Nephron (organoid): ENCODE results near the gene EPS8L2.

Source experiments
- H3K27ac Mint-ChIP-seq, 3 experiments: 2 replicates each; pipeline ENCODE4 v1.8.0; 2020; ENCODE audit warnings: mixed read lengths in 3 of 3, mild to moderate bottlenecking in 2 of 3, moderate library complexity in 1 of 3
- H3K27me3 Mint-ChIP-seq: 2 replicates; pipeline ENCODE4 v1.8.0; 2021; ENCODE audit warnings: low read depth, mild to moderate bottlenecking, moderate library complexity, mixed read lengths
- H3K36me3 Mint-ChIP-seq: 2 replicates; pipeline ENCODE4 v1.8.0; 2020; ENCODE audit warnings: low read depth, mixed read lengths
- H3K4me1 Mint-ChIP-seq: 2 replicates; pipeline ENCODE4 v1.8.0; 2020; ENCODE audit warnings: mixed read lengths
- H3K4me3 Mint-ChIP-seq, 3 experiments: 2 replicates each; pipeline ENCODE4 v1.8.0; 2020; ENCODE audit warnings: mild to moderate bottlenecking in 3 of 3, mixed read lengths in 3 of 3, moderate library complexity in 2 of 3
- H3K9me3 Mint-ChIP-seq: 2 replicates; pipeline ENCODE4 v1.8.0; 2020; ENCODE audit warnings: mixed read lengths
- CTCF ChIP-seq, 3 experiments: fragments of 200-600 bp; sonication (generic); IDR thresholded peaks; one replicate each; pipeline ENCODE4 v1.5.0; 2021; ENCODE audit warnings: antibody characterized with exemption in 3 of 3; ENCODE audit not compliant: unreplicated experiment in 3 of 3

The EPS8L2 gene

GRCh38 chr11:673866-674265, 32.2 kb upstream of the EPS8L2 start:
- Mint-ChIP-seq H3K4me1 (no peaks in the 10 kb centered on the region), H3K4me3 (no peak overlapping the region), H3K27me3 (no peaks in the 10 kb centered on the region), H3K27ac (no peak overlapping the region), H3K9me3 (no peaks in the 10 kb centered on the region), H3K36me3 (peaks cover 30% of the 10 kb centered on the region)
- no peak for TF ChIP-seq CTCF (IDR thresholded peaks at IDR 0.05; ENCODE audit: unreplicated experiment in 3 of 3)

DNA sequence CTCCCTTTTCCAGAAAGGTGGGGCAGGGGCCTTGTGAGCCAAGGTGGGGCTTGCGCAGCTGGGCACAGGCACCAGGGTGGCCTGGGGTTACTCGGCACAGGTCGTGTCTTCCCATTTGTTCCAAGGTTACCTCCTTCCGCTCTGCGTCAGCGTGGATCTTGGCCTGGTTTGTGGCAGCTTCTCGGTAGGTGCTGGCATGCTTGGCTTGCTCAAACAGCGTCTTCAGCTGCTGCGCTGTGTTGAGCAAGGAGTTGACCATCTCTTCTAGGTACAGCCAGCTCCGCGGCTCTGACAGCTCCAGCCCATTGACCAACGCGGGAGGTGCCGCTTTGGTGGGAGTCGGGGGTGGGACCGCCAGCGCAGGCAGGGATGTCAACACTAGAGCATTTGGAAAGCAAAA, 31.6 kb upstream of the EPS8L2 start:
- TF ChIP-seq CTCF (IDR thresholded peaks at IDR 0.05; ENCODE audit: unreplicated experiment in 3 of 3) = no peak
- no peak overlapping the region for H3K4me3 Mint-ChIP-seq

DNA sequence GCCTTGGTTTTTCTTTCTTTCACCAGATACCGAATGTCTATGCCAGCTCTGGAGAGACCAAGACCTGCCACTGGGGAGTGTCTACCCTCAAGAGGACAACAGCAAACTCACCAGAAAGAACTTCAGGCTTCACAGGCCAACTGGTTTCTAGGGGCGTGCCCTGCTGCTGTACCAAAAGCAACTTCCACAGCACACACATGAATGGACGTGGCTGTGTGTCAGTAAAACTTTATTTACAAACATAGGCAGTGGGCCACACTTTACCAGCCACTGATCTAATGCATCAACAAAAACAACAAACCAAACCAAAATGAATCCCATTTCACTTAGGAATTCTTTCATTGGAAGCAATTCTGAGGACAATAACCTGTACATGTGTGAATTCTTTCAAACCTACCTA, 27.7 kb upstream of the EPS8L2 start:
- Mint-ChIP-seq H3K4me3 (no peak overlapping the region), H3K4me1 (no peaks in the 10 kb centered on the region), H3K36me3 (peaks cover 56% of the 10 kb centered on the region), H3K9me3 (no peaks in the 10 kb centered on the region), H3K27ac (no peak overlapping the region), H3K27me3 (no peaks in the 10 kb centered on the region)
- TF ChIP-seq CTCF (IDR thresholded peaks at IDR 0.05; ENCODE audit: unreplicated experiment in 3 of 3) = no peak

More for the DNA sequence above, 31.6 kb upstream of the EPS8L2 start:
- Mint-ChIP-seq H3K4me1 (no peaks in the 10 kb centered on the region), H3K27me3 (no peaks in the 10 kb centered on the region), H3K9me3 (no peaks in the 10 kb centered on the region), H3K36me3 (peaks cover 32% of the 10 kb centered on the region), H3K27ac (no peak overlapping the region)

GRCh38 chr11:679271-680207, 26.5 kb upstream of the EPS8L2 start:
- H3K4me3 Mint-ChIP-seq = no peak overlapping the region
- H3K27ac Mint-ChIP-seq = no peak overlapping the region
- H3K27me3 Mint-ChIP-seq = no peaks in the 10 kb centered on the region
- H3K9me3 Mint-ChIP-seq = no peaks in the 10 kb centered on the region
- no peak for TF ChIP-seq CTCF (IDR thresholded peaks at IDR 0.05; ENCODE audit: unreplicated experiment in 3 of 3)
- H3K4me1 Mint-ChIP-seq = no peaks in the 10 kb centered on the region
- H3K36me3 Mint-ChIP-seq = peaks cover 58% of the 10 kb centered on the region

DNA sequence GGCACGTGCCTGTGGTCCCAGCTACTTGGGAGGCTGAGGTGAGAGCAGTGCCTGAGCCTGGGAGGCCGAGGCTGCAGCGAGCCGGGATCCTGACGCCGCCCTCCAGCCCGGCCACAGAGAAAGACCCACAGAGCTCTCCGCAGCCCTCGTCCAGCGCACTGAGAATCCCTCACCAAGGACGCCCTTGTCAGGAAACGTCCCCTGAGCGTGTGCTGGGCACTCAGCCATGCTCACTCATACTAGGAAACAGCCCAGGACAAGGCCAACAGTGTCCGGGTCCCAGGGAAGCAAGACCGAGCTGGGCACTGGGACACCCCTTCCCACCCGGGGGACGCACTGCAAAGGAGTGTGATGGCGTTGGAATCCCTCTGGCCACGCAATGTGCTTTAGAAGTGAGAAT, 25.6 kb upstream of the EPS8L2 start:
- H3K4me3 Mint-ChIP-seq = no peak overlapping the region
- no peak overlapping the region for H3K27ac Mint-ChIP-seq
- H3K4me1 Mint-ChIP-seq = no peaks in the 10 kb centered on the region
- H3K27me3 Mint-ChIP-seq = no peaks in the 10 kb centered on the region
- H3K9me3 Mint-ChIP-seq = no peaks in the 10 kb centered on the region
- no peak for TF ChIP-seq CTCF (IDR thresholded peaks at IDR 0.05; ENCODE audit: unreplicated experiment in 3 of 3)
- H3K36me3 Mint-ChIP-seq = peaks cover 60% of the 10 kb centered on the region

- Mint-ChIP-seq H3K4me1 (no peaks in the 10 kb centered on the region), H3K4me3 (no peak overlapping the region), H3K36me3 (peaks cover 60% of the 10 kb centered on the region), H3K9me3 (no peaks in the 10 kb centered on the region), H3K27me3 (no peaks in the 10 kb centered on the region), H3K27ac (no peak overlapping the region)
- no peak for TF ChIP-seq CTCF (IDR thresholded peaks at IDR 0.05; ENCODE audit: unreplicated experiment in 3 of 3)
Measured at GRCh38 chr11:680970-681369, 25.1 kb upstream of the EPS8L2 start.
